Measurements from ENCODE around the gene LRRC3. TPM values are rescaled to one million over a fixed set of nuclear protein-coding genes. Genes with fewer than 3 reads are reported as not detected.

LRRC3 gene
- total RNA-seq, 1 donor from 2014 or later: 2.5 TPM

GRCh38 chr21:44456915-44457736, 1.8 kb downstream of the LRRC3 start:
- no peaks in the 10 kb centered on the region for H3K36me3 Mint-ChIP-seq
- no peaks in the 10 kb centered on the region for H3K4me1 ChIP-seq
- H3K4me3 ChIP-seq: no peak overlapping the region
- H3K4me1 Mint-ChIP-seq: peaks cover 3% of the 10 kb centered on the region
- no peak overlapping the region for H3K9ac ChIP-seq
- H3K9me3 Mint-ChIP-seq: peaks cover 12% of the 10 kb centered on the region
- H3K27me3 Mint-ChIP-seq (ENCODE audit: insufficient read depth, low read depth): peaks cover 4% of the 10 kb centered on the region
- H2AFZ ChIP-seq (replicated peaks): no peak overlapping the region
- no peaks in the 10 kb centered on the region for H3K79me2 ChIP-seq (ENCODE audit: low read depth)
- no peaks in the 10 kb centered on the region for H4K20me1 ChIP-seq (ENCODE audit: low read depth)
- no peak overlapping the region for H3K4me2 ChIP-seq
- no peak for DNase-seq (ENCODE audit: low spot score)
- no peaks in the 10 kb centered on the region for H3K36me3 ChIP-seq
- TF ChIP-seq CTCF (IDR thresholded peaks at IDR 0.05) (no peak), EZH2 (IDR thresholded peaks at IDR 0.05) (no peak), EZH2phosphoT487 (IDR thresholded peaks at IDR 0.05) (no peak)
- no peak overlapping the region for H3K27ac Mint-ChIP-seq
- peaks cover 32% of the 10 kb centered on the region for H3K27me3 ChIP-seq
- H3K27ac ChIP-seq: no peak overlapping the region
- no peaks in the 10 kb centered on the region for H3K9me3 ChIP-seq (ENCODE audit: low read depth)
- H3F3A ChIP-seq (ENCODE audit: low read depth): no peaks in the 10 kb centered on the region
- peak overlapping the region; percentile 79 for H3K4me3 Mint-ChIP-seq

- no peak for TF ChIP-seq EZH2 (IDR thresholded peaks at IDR 0.05)
- TF ChIP-seq CTCF (IDR thresholded peaks at IDR 0.05): no peak
- no peak for TF ChIP-seq EZH2phosphoT487 (IDR thresholded peaks at IDR 0.05)
- no peaks in the 10 kb centered on the region for H3K79me2 ChIP-seq (ENCODE audit: low read depth)
- H3K4me1 Mint-ChIP-seq: peaks cover 11% of the 10 kb centered on the region
- no peaks in the 10 kb centered on the region for H3K36me3 Mint-ChIP-seq
- H3K4me2 ChIP-seq: no peak overlapping the region
- no peaks in the 10 kb centered on the region for H3K9me3 ChIP-seq (ENCODE audit: low read depth)
- peaks cover 4% of the 10 kb centered on the region for H3K27me3 Mint-ChIP-seq (ENCODE audit: insufficient read depth, low read depth)
- H3K4me3 ChIP-seq: no peak overlapping the region
- H3K9ac ChIP-seq: no peak overlapping the region
- no peaks in the 10 kb centered on the region for H3K9me3 Mint-ChIP-seq
- H3K4me3 Mint-ChIP-seq: no peak overlapping the region
- no peak for DNase-seq (ENCODE audit: low spot score)
- no peak overlapping the region for H3K27ac ChIP-seq
- no peaks in the 10 kb centered on the region for H4K20me1 ChIP-seq (ENCODE audit: low read depth)
- no peaks in the 10 kb centered on the region for H3K36me3 ChIP-seq
- H3K27me3 ChIP-seq: peaks cover 15% of the 10 kb centered on the region
- H3K27ac Mint-ChIP-seq: no peak overlapping the region
- no peak overlapping the region for H2AFZ ChIP-seq (replicated peaks)
- H3K4me1 ChIP-seq: no peaks in the 10 kb centered on the region
- H3F3A ChIP-seq (ENCODE audit: low read depth): no peaks in the 10 kb centered on the region
These were observed 3.8 kb downstream of the LRRC3 start for GRCh38 chr21:44458971-44459711.

GRCh38 chr21:44459712-44460440, 4.6 kb downstream of the LRRC3 start:
- peaks cover 11% of the 10 kb centered on the region for H3K4me1 Mint-ChIP-seq
- H3K36me3 Mint-ChIP-seq: no peaks in the 10 kb centered on the region
- TF ChIP-seq EZH2 (IDR thresholded peaks at IDR 0.05) (no peak), EZH2phosphoT487 (IDR thresholded peaks at IDR 0.05) (no peak), CTCF (IDR thresholded peaks at IDR 0.05) (no peak)
- H3K9me3 Mint-ChIP-seq: no peaks in the 10 kb centered on the region
- Histone ChIP-seq H3K4me3 (no peak overlapping the region), H3K9ac (no peak overlapping the region), H3F3A (ENCODE audit: low read depth) (no peaks in the 10 kb centered on the region), H2AFZ (replicated peaks) (no peak overlapping the region), H3K9me3 (ENCODE audit: low read depth) (no peaks in the 10 kb centered on the region), H3K4me1 (no peaks in the 10 kb centered on the region), H3K79me2 (ENCODE audit: low read depth) (no peaks in the 10 kb centered on the region), H3K36me3 (no peaks in the 10 kb centered on the region), H3K27me3 (peaks cover 10% of the 10 kb centered on the region), H3K27ac (no peak overlapping the region), H4K20me1 (ENCODE audit: low read depth) (no peaks in the 10 kb centered on the region), H3K4me2 (no peak overlapping the region)
- H3K4me3 Mint-ChIP-seq: no peak overlapping the region
- no peak for DNase-seq (ENCODE audit: low spot score)
- H3K27me3 Mint-ChIP-seq (ENCODE audit: insufficient read depth, low read depth): peaks cover 4% of the 10 kb centered on the region
- no peak overlapping the region for H3K27ac Mint-ChIP-seq

All from neural progenitor cell (in vitro differentiated cells).